ENCODE measurements around the gene LHFPL3. TPM values are rescaled to one million over a fixed set of nuclear protein-coding genes. Genes with fewer than 3 reads are reported as not detected.
A peak's percentile ranks its signal among the peaks of the same experiment; 100 is the strongest.

LHFPL3 gene
- total RNA-seq, 1 experiment from 2014 or later, result 0.83 TPM

DNA sequence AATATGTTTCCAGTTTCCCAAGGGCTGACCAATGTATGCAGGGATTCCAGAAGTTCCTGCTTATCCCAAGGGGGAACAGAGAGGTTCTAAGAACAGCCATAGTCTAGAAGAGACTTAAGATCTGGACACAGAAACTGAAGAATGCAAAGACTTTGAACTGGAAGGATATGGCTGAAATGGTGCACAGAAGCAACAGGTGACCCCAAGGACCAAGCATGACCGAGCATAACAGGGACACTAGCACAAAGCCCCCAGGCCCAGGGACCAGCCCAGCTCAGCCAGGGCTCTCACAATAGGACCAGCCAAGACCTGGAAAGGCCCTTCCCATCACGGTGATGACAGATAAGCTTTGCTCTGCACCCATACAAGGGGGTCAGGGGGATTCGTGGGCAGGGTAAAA is 472.6 kb downstream of the LHFPL3 start (continued):
- TF ChIP-seq, protein P1, sequence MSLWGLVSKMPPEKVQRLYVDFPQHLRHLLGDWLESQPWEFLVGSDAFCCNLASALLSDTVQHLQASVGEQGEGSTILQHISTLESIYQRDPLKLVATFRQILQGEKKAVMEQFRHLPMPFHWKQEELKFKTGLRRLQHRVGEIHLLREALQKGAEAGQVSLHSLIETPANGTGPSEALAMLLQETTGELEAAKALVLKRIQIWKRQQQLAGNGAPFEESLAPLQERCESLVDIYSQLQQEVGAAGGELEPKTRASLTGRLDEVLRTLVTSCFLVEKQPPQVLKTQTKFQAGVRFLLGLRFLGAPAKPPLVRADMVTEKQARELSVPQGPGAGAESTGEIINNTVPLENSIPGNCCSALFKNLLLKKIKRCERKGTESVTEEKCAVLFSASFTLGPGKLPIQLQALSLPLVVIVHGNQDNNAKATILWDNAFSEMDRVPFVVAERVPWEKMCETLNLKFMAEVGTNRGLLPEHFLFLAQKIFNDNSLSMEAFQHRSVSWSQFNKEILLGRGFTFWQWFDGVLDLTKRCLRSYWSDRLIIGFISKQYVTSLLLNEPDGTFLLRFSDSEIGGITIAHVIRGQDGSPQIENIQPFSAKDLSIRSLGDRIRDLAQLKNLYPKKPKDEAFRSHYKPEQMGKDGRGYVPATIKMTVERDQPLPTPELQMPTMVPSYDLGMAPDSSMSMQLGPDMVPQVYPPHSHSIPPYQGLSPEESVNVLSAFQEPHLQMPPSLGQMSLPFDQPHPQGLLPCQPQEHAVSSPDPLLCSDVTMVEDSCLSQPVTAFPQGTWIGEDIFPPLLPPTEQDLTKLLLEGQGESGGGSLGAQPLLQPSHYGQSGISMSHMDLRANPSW (CRISPR knock-in tag; conservative IDR thresholded peaks at IDR 0.05; ENCODE audit: low read depth), result no peak

DNA sequence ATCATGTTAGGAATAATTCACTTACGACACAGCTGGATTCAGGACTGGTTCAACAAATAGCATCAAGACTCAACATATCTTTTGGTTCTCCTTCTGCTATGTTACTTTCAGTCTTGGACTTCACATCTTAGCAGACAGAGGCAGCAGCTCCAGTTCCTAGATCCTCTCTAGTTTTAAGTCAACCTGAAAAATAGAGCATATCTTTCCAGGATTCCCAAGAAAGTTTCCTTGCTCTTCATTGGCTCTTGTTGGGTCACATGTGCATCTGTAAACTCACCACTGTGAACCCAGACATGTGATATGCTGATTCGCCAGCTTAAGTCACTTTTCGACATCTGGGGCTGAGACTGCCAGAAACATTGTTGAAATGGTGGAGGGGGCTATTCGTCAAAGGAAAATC is 475.5 kb downstream of the LHFPL3 start:
- Mint-ChIP-seq H3K4me1 (no peaks in the 10 kb centered on the region), H3K27me3 (ENCODE audit: low read depth) (no peaks in the 10 kb centered on the region), H3K4me3 (no peak overlapping the region), H3K27ac (no peak overlapping the region), H3K36me3 (no peaks in the 10 kb centered on the region), H3K9me3 (peaks cover 13% of the 10 kb centered on the region)
- ChIA-PET POLR2A (no interaction called here), CTCF (no interaction called here)
- TF ChIP-seq ATF1 (CRISPR knock-in tag; IDR thresholded peaks at IDR 0.05), result no peak
- TF ChIP-seq, protein P2, sequence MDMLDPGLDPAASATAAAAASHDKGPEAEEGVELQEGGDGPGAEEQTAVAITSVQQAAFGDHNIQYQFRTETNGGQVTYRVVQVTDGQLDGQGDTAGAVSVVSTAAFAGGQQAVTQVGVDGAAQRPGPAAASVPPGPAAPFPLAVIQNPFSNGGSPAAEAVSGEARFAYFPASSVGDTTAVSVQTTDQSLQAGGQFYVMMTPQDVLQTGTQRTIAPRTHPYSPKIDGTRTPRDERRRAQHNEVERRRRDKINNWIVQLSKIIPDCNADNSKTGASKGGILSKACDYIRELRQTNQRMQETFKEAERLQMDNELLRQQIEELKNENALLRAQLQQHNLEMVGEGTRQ (CRISPR knock-in tag; IDR thresholded peaks at IDR 0.05), result peak; percentile 18; the same call in 1 of the 2 replicates
- ATAC-seq (no peak), DNase-seq (ENCODE audit: low spot score) (no peak)

DNA sequence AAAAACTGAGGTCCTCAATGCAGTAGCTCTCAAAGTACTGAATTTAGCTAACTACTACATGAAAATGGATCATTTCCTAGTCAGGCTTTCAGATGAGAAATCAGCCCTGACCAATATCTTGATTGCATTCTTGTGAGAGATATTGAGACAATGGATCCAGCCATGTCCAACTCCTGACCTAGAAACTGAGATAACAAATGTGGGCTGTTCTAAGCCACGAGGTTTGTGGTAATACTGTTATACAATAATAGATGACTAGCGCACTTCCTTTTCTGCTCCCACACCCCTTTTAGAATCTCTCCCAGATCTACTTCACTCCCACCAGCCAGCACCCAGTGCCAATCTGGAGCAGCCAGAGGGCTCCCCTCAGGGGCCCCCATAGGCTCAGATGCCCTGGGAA is 476.3 kb downstream of the LHFPL3 start:
- DNase-seq (ENCODE audit: low spot score), result no peak
- Mint-ChIP-seq H3K4me1 (no peaks in the 10 kb centered on the region), H3K36me3 (no peaks in the 10 kb centered on the region), H3K4me3 (no peak overlapping the region), H3K27ac (no peak overlapping the region), H3K27me3 (ENCODE audit: low read depth) (no peaks in the 10 kb centered on the region), H3K9me3 (peaks cover 13% of the 10 kb centered on the region)
- POLR2A ChIA-PET, result no interaction called here
- CTCF ChIA-PET, result no interaction called here
- no peak for ATAC-seq
- TF ChIP-seq NR2C2 (CRISPR knock-in tag; IDR thresholded peaks at IDR 0.05) (no peak), ZNF396 (CRISPR knock-in tag; IDR thresholded peaks at IDR 0.05; ENCODE audit: borderline replicate concordance) (no peak), GTF2I (CRISPR knock-in tag; conservative IDR thresholded peaks at IDR 0.05) (no peak), ZNF219 (CRISPR knock-in tag; IDR thresholded peaks at IDR 0.05; ENCODE audit: borderline replicate concordance) (no peak), CBFB (CRISPR knock-in tag; IDR thresholded peaks at IDR 0.05; ENCODE audit: low read depth) (no peak), SMAD4 (CRISPR knock-in tag; IDR thresholded peaks at IDR 0.05) (no peak), ESRRA (CRISPR knock-in tag; IDR thresholded peaks at IDR 0.05; ENCODE audit: borderline replicate concordance) (no peak), JUN (CRISPR knock-in tag; IDR thresholded peaks at IDR 0.05) (no peak), GRHL2 (CRISPR knock-in tag; IDR thresholded peaks at IDR 0.05; ENCODE audit: insufficient replicate concordance, severe bottlenecking) (no peak), GABPB1 (CRISPR knock-in tag; IDR thresholded peaks at IDR 0.05) (no peak), TEAD1 (CRISPR knock-in tag; IDR thresholded peaks at IDR 0.05) (no peak), RELA (CRISPR knock-in tag; IDR thresholded peaks at IDR 0.05; ENCODE audit: borderline replicate concordance) (no peak)
- TF ChIP-seq, protein P3, sequence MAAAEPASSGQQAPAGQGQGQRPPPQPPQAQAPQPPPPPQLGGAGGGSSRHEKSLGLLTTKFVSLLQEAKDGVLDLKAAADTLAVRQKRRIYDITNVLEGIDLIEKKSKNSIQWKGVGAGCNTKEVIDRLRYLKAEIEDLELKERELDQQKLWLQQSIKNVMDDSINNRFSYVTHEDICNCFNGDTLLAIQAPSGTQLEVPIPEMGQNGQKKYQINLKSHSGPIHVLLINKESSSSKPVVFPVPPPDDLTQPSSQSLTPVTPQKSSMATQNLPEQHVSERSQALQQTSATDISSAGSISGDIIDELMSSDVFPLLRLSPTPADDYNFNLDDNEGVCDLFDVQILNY (CRISPR knock-in tag; IDR thresholded peaks at IDR 0.05), result no peak
- TF ChIP-seq, protein P4, sequence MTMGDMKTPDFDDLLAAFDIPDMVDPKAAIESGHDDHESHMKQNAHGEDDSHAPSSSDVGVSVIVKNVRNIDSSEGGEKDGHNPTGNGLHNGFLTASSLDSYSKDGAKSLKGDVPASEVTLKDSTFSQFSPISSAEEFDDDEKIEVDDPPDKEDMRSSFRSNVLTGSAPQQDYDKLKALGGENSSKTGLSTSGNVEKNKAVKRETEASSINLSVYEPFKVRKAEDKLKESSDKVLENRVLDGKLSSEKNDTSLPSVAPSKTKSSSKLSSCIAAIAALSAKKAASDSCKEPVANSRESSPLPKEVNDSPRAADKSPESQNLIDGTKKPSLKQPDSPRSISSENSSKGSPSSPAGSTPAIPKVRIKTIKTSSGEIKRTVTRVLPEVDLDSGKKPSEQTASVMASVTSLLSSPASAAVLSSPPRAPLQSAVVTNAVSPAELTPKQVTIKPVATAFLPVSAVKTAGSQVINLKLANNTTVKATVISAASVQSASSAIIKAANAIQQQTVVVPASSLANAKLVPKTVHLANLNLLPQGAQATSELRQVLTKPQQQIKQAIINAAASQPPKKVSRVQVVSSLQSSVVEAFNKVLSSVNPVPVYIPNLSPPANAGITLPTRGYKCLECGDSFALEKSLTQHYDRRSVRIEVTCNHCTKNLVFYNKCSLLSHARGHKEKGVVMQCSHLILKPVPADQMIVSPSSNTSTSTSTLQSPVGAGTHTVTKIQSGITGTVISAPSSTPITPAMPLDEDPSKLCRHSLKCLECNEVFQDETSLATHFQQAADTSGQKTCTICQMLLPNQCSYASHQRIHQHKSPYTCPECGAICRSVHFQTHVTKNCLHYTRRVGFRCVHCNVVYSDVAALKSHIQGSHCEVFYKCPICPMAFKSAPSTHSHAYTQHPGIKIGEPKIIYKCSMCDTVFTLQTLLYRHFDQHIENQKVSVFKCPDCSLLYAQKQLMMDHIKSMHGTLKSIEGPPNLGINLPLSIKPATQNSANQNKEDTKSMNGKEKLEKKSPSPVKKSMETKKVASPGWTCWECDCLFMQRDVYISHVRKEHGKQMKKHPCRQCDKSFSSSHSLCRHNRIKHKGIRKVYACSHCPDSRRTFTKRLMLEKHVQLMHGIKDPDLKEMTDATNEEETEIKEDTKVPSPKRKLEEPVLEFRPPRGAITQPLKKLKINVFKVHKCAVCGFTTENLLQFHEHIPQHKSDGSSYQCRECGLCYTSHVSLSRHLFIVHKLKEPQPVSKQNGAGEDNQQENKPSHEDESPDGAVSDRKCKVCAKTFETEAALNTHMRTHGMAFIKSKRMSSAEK (CRISPR knock-in tag; IDR thresholded peaks at IDR 0.05; ENCODE audit: borderline replicate concordance), result no peak
- TF ChIP-seq, protein P5, sequence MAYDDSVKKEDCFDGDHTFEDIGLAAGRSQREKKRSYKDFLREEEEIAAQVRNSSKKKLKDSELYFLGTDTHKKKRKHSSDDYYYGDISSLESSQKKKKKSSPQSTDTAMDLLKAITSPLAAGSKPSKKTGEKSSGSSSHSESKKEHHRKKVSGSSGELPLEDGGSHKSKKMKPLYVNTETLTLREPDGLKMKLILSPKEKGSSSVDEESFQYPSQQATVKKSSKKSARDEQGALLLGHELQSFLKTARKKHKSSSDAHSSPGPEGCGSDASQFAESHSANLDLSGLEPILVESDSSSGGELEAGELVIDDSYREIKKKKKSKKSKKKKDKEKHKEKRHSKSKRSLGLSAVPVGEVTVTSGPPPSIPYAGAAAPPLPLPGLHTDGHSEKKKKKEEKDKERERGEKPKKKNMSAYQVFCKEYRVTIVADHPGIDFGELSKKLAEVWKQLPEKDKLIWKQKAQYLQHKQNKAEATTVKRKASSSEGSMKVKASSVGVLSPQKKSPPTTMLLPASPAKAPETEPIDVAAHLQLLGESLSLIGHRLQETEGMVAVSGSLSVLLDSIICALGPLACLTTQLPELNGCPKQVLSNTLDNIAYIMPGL (CRISPR knock-in tag; IDR thresholded peaks at IDR 0.05), result no peak
- TF ChIP-seq, protein P6, sequence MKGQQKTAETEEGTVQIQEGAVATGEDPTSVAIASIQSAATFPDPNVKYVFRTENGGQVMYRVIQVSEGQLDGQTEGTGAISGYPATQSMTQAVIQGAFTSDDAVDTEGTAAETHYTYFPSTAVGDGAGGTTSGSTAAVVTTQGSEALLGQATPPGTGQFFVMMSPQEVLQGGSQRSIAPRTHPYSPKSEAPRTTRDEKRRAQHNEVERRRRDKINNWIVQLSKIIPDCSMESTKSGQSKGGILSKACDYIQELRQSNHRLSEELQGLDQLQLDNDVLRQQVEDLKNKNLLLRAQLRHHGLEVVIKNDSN (CRISPR knock-in tag; IDR thresholded peaks at IDR 0.05), result no peak
- TF ChIP-seq, protein P7, sequence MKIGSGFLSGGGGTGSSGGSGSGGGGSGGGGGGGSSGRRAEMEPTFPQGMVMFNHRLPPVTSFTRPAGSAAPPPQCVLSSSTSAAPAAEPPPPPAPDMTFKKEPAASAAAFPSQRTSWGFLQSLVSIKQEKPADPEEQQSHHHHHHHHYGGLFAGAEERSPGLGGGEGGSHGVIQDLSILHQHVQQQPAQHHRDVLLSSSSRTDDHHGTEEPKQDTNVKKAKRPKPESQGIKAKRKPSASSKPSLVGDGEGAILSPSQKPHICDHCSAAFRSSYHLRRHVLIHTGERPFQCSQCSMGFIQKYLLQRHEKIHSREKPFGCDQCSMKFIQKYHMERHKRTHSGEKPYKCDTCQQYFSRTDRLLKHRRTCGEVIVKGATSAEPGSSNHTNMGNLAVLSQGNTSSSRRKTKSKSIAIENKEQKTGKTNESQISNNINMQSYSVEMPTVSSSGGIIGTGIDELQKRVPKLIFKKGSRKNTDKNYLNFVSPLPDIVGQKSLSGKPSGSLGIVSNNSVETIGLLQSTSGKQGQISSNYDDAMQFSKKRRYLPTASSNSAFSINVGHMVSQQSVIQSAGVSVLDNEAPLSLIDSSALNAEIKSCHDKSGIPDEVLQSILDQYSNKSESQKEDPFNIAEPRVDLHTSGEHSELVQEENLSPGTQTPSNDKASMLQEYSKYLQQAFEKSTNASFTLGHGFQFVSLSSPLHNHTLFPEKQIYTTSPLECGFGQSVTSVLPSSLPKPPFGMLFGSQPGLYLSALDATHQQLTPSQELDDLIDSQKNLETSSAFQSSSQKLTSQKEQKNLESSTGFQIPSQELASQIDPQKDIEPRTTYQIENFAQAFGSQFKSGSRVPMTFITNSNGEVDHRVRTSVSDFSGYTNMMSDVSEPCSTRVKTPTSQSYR (CRISPR knock-in tag; IDR thresholded peaks at IDR 0.05), result no peak

All from WTC11 (cell line).